ENCODE results near the gene TBPL1. TPM values are rescaled to one million over a fixed set of nuclear protein-coding genes. Genes with fewer than 3 reads are reported as not detected.
"Not testable (repeated sequence)": the region's sequence is repeated elsewhere in the genome, so short reads cannot be mapped to it uniquely, and the experiment has no call there.

Gene TBPL1
- total RNA-seq, 4 donors from 2014 or later = 10.1 to 19.1 (median 13.7) TPM

- ATAC-seq = peak; percentile 88
- no peak overlapping the region for H3K4me3 ChIP-seq
- 17 to 23% methylated on average over 6 of the region's 6 CpGs for WGBS, 2 donors (ENCODE audit: low coverage in 1 of 2)
- H3K27me3 ChIP-seq = peaks cover 6% of the 10 kb centered on the region
- no peaks in the 10 kb centered on the region for H3K9me3 ChIP-seq
- no peaks in the 10 kb centered on the region for H3K36me3 ChIP-seq
- peaks cover 0 to 5% (median 0%) of the 10 kb centered on the region in 3 donors for H3K4me1 ChIP-seq
- no peak for TF ChIP-seq EP300 (IDR thresholded peaks at IDR 0.05)
- no peak for TF ChIP-seq POLR2AphosphoS5 (IDR thresholded peaks at IDR 0.05)
- TF ChIP-seq, protein P1, sequence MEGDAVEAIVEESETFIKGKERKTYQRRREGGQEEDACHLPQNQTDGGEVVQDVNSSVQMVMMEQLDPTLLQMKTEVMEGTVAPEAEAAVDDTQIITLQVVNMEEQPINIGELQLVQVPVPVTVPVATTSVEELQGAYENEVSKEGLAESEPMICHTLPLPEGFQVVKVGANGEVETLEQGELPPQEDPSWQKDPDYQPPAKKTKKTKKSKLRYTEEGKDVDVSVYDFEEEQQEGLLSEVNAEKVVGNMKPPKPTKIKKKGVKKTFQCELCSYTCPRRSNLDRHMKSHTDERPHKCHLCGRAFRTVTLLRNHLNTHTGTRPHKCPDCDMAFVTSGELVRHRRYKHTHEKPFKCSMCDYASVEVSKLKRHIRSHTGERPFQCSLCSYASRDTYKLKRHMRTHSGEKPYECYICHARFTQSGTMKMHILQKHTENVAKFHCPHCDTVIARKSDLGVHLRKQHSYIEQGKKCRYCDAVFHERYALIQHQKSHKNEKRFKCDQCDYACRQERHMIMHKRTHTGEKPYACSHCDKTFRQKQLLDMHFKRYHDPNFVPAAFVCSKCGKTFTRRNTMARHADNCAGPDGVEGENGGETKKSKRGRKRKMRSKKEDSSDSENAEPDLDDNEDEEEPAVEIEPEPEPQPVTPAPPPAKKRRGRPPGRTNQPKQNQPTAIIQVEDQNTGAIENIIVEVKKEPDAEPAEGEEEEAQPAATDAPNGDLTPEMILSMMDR (IDR thresholded peaks at IDR 0.05) = peak; percentile 78 to 93 (median 88)
- TF ChIP-seq POLR2A (IDR thresholded peaks at IDR 0.05) = no peak
- H3K27ac ChIP-seq = no peak overlapping the region
Observed at GRCh38 chr6:133923938-133924593, 29.0 kb upstream of the TBPL1 start.

- H3K27ac ChIP-seq, H3K27me3 ChIP-seq, H3K4me3 ChIP-seq, H3K36me3 ChIP-seq, H3K4me1 ChIP-seq, ATAC-seq: not testable (repeated sequence)
- WGBS, 2 donors (ENCODE audit: low coverage in 1 of 2) = no CpG with 5 or more reads among the region's 6 CpGs
- H3K9me3 ChIP-seq = peaks cover 0 to 15% (median 0%) of the 10 kb centered on the region in 3 donors
Observed at GRCh38 chr6:133931221-133931620, 21.8 kb upstream of the TBPL1 start.

- not testable (repeated sequence) for H3K27me3 ChIP-seq, H3K4me3 ChIP-seq, H3K27ac ChIP-seq, H3K36me3 ChIP-seq, ATAC-seq, H3K4me1 ChIP-seq
- 67% methylated on average over 3 of the region's 3 CpGs; no CpG with 5 or more reads in 1 of the 2 donors for WGBS, 2 donors (ENCODE audit: low coverage in 1 of 2)
- H3K9me3 ChIP-seq = peaks cover 0 to 18% (median 0%) of the 10 kb centered on the region in 3 donors
Observed at GRCh38 chr6:133936352-133936751, 16.7 kb upstream of the TBPL1 start.

DNA sequence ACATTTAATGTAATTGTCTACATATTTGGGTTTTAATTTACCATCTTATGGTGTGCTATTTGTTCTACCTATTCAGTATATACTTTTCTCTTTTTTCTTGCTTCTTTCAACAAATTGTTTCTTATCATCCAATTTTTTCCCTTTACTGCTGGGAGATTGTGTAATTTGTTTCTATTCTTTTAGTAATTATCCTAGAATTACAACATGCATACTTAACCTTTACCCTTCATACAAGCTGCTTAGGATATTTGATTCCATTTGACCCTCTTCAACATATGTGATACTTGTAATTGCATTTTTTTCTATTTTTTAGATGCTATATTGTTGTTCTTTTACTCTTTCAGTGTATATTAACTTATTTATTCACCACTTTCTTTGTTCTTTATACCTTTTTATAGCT is 15.1 kb upstream of the TBPL1 start:
- Histone ChIP-seq H3K27me3 (no peaks in the 10 kb centered on the region), H3K36me3 (no peaks in the 10 kb centered on the region), H3K4me1 (no peaks in the 10 kb centered on the region), H3K9me3 (peaks cover 0 to 11% (median 0%) of the 10 kb centered on the region in 3 donors), H3K4me3 (no peak overlapping the region), H3K27ac (no peak overlapping the region)
- no peak for ATAC-seq
- TF ChIP-seq, protein P1 (IDR thresholded peaks at IDR 0.05) = no peak

DNA sequence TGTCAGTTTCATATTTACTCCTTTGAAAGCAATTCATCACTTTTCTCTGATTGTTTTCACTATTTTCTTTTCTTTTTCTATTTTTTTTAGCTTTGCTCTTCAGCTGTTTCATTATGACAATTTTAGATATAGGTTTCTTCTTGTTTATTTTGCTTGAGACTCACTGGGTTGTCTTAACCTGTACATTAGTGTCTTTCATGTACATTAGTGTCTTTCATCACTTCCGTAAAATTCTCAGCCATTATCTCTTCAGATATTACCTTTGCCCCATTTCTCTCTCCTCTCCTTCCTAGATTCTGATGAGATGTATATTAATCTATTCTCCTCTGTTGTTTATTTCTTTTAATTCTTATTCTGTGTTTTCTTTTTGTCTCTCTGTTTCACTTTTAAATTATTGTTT is 14.5 kb upstream of the TBPL1 start:
- Histone ChIP-seq H3K27me3 (no peaks in the 10 kb centered on the region), H3K27ac (no peak overlapping the region), H3K9me3 (peaks cover 0 to 5% (median 0%) of the 10 kb centered on the region in 3 donors), H3K36me3 (no peaks in the 10 kb centered on the region), H3K4me3 (no peak overlapping the region), H3K4me1 (no peaks in the 10 kb centered on the region)
- no peak for ATAC-seq
- no peak for TF ChIP-seq EP300 (IDR thresholded peaks at IDR 0.05)
- TF ChIP-seq, protein P1 (IDR thresholded peaks at IDR 0.05) = no peak
- TF ChIP-seq POLR2AphosphoS5 (IDR thresholded peaks at IDR 0.05) = no peak
- 86 to 100% methylated on average over 1 of the region's 1 CpG for WGBS, 2 donors (ENCODE audit: low coverage in 1 of 2)

GRCh38 chr6:133939778-133940667 is 13.0 kb upstream of the TBPL1 start:
- Histone ChIP-seq H3K9me3 (peaks cover 0 to 3% (median 0%) of the 10 kb centered on the region in 3 donors), H3K4me1 (no peaks in the 10 kb centered on the region), H3K27me3 (peaks cover 2% of the 10 kb centered on the region), H3K36me3 (no peaks in the 10 kb centered on the region), H3K4me3 (no peak overlapping the region), H3K27ac (no peak overlapping the region)
- no peak for TF ChIP-seq EP300 (IDR thresholded peaks at IDR 0.05)
- TF ChIP-seq, protein P1 (IDR thresholded peaks at IDR 0.05) = no peak
- TF ChIP-seq POLR2A (IDR thresholded peaks at IDR 0.05) = no peak
- no peak for TF ChIP-seq POLR2AphosphoS5 (IDR thresholded peaks at IDR 0.05)
- 69 to 96% methylated on average over 3 to 8 of the region's 8 CpGs for WGBS, 2 donors (ENCODE audit: low coverage in 1 of 2)
- ATAC-seq = no peak
